Limb (tissue), 2 donors: ENCODE results near the gene TNRC18.
A peak's percentile ranks its signal among the peaks of the same experiment; 100 is the strongest.
"Not testable (repeated sequence)": the region's sequence is repeated elsewhere in the genome, so short reads cannot be mapped to it uniquely, and the experiment has no call there.

Experiments used
- DNase-seq, 2 donors: peaks; one replicate each; pipeline ENCODE4 v3.0.0-alpha.2; 2016; ENCODE audit errors: extremely low spot score in 2 of 2

Gene TNRC18

DNA sequence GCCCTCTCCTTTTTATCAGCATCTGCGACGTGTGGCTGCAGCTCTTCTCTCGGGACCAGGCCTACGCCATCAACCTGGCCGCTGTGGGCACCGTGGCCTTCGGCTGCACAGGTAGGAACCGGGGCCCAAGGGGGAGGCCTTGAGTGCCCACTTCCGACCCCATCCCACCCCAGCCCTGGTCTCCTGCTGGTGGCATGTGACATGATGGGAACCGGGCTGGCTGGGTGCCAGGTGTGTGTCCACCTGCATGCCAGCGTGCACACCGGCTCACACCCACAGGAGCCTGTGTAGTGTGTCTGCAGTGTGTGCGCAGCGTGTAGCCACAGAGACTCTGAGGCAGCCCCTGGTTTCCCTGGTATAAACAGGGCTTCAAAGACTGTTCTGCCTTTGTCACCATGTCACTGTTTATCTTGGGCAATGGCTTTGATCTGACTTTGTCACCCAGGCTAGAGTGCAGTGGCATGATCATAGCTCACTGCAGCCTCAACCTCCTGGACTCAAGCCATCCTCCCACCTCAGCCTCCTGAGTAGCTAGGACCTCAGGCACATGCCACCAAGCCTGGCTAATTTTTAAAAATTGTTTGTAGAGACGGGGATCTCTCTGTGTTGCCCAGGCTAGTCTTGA lies 131.8 kb downstream of the TNRC18 start:
- not testable (repeated sequence) for DNase-seq

DNA sequence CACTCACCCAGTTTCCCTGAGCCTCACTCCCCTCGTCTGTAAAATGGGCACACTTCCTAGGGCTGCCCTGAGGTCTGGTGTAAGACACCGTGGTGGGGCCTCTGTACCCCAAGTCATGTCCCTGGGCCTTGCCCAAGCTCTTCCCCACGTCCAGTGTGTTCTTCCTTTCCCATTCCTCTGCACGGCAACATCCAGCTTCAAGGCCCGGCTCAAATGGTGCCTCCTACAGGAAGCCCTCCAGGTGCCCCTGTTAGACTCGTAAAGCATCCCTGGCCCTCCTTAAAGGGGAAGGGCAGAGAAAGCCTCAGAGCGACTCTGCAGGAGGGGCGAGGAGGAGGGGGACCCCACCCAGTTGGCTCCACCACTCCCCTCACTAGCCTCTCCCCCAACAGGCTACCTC lies 132.3 kb downstream of the TNRC18 start:
- no peak for DNase-seq

DNA sequence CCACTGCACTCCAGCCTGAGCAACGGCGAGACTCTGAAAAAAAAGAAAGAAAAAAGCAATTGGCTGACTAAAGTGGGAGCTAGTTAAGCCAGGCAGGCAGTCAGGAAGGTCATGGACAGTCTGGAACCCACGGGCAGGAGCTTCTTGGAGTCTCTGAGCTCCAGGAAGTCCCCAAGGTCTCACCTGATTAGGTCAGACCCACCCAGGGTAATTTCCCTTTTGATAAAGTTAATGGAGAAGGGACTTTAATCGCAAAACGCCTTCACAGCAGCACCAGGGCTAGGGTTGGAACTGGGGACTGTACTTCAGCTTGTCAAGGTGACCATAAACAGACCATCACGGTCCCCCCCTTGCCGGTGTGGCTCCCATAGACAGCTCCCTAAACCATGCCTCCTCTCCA lies 134.3 kb downstream of the TNRC18 start:
- no peak for DNase-seq

- DNase-seq: not testable (repeated sequence)
Observed at GRCh38 chr7:5288560-5288959, 135.1 kb downstream of the TNRC18 start.

DNA sequence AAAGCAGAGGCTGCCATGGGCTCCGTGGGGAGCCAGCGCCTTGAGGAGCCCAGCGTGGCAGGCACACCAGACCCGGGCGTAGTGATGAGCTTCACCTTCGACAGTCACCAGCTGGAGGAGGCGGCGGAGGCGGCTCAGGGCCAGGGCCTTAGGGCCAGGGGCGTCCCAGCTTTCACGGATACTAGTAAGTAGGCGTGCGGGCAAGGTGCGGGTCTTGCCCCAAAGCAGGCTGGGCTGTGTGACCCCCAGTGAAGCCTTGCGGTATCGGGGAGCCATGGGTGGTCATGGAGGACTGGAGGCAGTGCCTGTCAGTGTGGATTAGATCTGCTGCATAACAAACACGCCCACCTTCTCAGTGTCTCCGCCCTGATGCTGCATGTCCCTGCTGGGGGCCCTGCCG lies 135.8 kb downstream of the TNRC18 start:
- DNase-seq: no peak

DNA sequence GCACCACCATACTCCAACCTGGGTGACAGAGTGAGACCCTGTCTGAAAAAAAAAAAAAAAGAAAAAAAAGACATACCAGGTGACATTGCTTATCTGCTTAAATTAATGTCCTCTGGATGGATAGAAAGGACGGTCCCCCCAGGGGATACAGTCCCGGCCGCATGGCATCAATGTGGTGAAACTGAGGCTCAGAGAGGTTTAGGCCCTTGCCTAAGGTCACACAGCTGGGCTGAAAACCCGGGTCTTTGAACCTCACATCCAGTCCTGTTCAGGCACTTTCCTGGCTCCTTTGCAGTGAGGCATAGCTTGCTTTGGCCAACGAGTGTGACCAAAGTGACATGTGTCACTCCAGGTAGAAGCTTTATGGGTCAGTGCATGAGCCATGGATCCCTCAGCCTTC lies 136.3 kb downstream of the TNRC18 start:
- DNase-seq: not testable (repeated sequence)

DNA sequence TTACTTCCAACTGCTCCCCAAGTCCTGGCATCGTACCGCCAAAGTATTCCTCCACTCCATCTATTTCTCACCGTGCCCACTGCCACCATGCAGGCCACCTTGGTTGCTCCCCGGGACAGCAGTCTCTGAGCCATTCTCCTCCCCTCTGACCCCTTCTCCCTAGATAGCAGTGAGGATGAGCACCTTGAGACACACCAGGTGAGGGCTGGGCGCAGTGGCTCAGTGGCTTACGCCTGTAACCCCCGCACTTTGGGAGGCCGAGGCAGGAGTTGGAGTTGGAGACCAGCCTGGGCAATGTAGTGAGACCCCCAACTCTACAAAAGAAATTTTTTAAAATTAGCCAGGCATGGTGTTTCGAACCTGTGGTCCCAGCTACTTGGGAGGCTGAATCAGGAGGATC lies 136.7 kb downstream of the TNRC18 start:
- DNase-seq: no peak

- DNase-seq: peak; percentile 35 to 72
Observed at GRCh38 chr7:5284304-5285281, 139.0 kb downstream of the TNRC18 start.

GRCh38 chr7:5283421-5284303 lies 140.0 kb downstream of the TNRC18 start:
- DNase-seq: no peak

GRCh38 chr7:5282543-5283316 lies 140.9 kb downstream of the TNRC18 start, which contains the start of gene SLC29A4:
Gene SLC29A4, plus strand, starts transcription at chr7:5282943. Its CDS starts 4,874 bp downstream, at chr7:5287817.
- peak; percentile 21 to 87 for DNase-seq

DNA sequence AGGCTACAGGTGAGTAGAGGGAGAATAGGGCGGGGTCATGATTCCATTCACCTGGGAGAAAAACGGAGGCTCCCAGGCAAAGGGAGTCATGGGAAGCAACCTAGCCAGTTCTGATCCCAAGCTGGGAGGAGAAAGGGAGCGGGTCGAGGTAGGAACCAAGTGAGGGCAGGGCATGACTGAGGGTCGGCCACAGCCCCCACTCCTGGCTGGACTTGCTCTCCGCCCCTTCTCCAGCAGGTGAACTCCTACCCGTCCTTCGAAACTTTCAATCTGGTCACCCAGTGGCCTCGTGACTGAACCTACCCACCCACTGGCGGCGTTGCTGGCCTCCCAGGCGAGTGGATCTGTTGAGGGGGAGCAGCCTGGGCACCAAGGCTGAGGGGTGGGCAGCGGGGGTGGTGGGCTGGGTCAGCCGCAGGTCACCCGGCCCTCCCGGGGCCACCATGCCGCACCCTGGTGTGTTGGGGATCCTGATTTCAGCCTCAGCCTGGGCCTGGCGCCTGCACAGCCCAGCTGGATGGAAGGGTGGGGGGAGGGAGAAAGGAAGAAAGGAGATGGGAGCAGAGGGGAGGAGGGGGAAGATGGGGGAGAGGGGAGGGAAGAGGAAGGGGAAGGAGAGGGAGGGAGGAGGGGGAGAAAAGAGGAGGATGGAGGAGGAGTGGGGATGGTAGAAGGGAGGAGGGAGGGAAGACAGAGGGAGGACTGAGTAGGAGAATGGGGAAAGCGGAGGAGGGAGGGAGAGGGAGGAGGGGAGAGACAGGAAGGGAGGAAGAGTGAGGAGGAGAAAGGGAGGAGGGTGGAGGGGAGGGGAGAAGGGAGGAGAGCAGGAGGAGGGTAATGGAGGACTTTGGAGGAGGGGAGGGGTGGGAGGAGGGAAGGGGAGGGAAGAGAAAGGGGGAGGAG lies 141.8 kb downstream of the TNRC18 start:
- not testable (repeated sequence) for DNase-seq

DNA sequence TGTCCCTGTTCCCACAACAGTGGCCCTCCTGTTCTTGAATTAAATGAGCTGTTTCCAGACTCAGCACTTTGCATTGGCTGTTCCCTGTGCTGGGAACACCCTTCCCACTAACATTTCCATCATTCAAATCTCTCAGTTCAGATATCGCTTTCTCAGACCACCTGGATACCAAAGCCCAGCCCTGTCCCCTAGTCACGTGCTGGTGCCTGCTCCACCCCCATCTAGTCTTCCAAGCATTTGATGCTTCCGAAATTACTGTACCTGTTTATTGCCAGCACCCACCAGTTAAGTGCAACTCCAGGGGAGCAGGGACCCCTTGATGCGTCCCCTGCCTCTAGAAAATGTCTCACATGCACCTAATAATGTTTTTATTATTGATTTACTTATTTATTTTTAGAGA lies 143.9 kb downstream of the TNRC18 start:
- DNase-seq: no peak

DNA sequence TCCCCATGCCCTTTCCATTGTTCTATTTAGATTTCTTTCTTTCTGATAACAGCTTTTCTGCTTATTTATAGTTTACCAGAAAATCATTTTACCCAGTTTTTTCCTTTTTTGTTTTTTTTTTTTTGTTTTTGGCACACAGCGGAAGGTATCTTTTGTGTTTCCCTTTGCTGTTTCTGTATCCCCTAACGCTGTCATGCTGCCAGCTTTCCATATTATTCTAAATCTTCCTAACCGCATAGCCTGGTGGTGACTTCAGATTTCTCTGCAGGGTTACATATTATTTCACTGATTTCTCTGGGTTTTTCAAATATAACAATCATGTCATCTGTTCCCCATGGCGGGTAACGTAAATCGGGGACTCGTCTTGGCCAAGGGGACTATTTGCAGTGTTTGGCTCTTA lies 144.9 kb downstream of the TNRC18 start:
- no peak for DNase-seq

DNA sequence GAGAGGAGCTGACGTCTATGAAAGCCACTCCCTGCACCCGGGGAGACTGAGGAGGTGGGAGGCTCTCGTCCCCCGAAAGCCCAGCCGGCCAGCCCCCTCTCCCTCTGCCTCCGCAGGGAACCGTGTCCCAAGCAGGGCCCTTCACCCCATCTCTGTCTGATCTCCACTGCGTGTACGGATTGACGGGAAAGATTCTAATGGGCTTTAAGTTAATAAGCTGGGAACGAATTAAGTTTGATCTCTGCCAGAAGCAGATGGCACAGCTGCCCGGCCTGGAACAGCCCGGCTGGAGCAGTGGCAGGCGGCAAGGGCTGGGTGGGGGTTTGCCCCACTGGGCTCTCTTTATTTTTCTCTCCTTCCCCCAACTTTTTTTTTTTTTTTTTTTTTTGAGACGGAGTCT lies 147.0 kb downstream of the TNRC18 start:
- no peak for DNase-seq

DNA sequence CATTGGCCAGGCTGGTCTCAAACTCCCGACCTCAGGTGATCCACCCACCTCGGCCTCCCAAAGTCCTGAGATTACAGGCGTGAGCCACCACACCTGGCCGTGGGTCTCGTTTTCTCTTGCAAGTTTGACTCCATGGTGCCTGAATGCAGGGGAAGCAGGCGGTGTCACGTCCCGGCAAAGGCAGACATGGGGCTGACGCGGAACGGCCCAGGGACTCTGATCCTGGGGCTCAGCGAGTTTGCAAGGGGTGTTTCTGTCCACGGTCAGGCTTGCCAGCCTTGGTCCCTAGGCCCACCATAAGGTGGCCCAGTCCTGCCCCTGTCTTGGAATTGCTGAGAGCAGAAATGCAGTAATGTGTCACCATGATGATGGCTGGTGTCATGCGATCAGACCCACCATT lies 147.5 kb downstream of the TNRC18 start:
- not testable (repeated sequence) for DNase-seq

DNA sequence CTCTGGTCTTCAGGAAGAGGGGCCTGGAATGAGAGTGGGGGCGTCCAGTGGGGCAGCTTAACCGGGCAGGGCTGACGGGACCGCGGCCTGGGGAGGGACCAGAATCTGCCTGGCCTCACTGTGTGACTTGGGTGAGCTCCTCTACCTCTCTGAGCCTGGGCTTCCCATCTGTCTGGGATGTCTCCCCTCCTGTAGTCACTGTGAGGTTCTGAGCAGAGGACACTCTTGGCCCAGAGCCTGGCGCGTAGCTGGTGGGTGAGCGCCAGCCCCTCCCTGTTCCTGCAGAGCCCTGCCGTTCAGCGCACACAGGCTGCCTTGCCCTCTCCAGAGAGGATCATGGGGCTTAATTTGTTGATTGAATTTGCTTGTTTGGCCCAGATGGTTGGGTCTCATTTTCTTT lies 148.1 kb downstream of the TNRC18 start:
- DNase-seq: not testable (repeated sequence)

GRCh38 chr7:5274985-5275431 lies 148.6 kb downstream of the TNRC18 start:
- DNase-seq: not testable (repeated sequence)

GRCh38 chr7:5274441-5274840 lies 149.2 kb downstream of the TNRC18 start:
- DNase-seq: no peak

- DNase-seq: not testable (repeated sequence)
Observed at GRCh38 chr7:5273831-5274405, 149.7 kb downstream of the TNRC18 start.
